ENCODE measurements around the gene ALOXE3. TPM values are rescaled to one million over a fixed set of nuclear protein-coding genes. Genes with fewer than 3 reads are reported as not detected.

ALOXE3 gene
- total and polyA plus RNA-seq, 2 donors from 2014 or later = not detected

- no peak for DNase-seq
- Histone ChIP-seq H3K36me3 (ENCODE audit: control insufficient read depth in 2 of 3, insufficient read depth in 3 of 3, low read length in 3 of 3) (no peaks in the 10 kb centered on the region), H3K27me3 (ENCODE audit: control insufficient read depth, insufficient read depth, low read length) (no peaks in the 10 kb centered on the region), H3K4me1 (ENCODE audit: control insufficient read depth in 2 of 3, insufficient read depth in 2 of 3, low read depth in 1 of 3, low read length in 3 of 3) (peaks cover 0 to 3% (median 0%) of the 10 kb centered on the region in 3 donors), H3K4me3 (ENCODE audit: low read length in 3 of 3) (no peak overlapping the region), H3K27ac (ENCODE audit: low read depth in 2 of 2, low read length in 2 of 2) (no peak overlapping the region), H3K9ac (ENCODE audit: low read length in 3 of 3) (no peak overlapping the region), H3K9me3 (ENCODE audit: control insufficient read depth in 2 of 3, insufficient read depth in 1 of 3, low read length in 3 of 3) (no peaks in the 10 kb centered on the region)
- no peak for FAIRE-seq
- no peak for TF ChIP-seq CTCF (IDR thresholded peaks at IDR 0.05; ENCODE audit: borderline replicate concordance, extremely low read depth, insufficient read depth)
- intact Hi-C loops (cut with DNase I) = no loop called here
Observed at GRCh38 chr17:8131844-8132441, 13.6 kb upstream of the ALOXE3 start.

GRCh38 chr17:8128125-8128784 is 9.9 kb upstream of the ALOXE3 start:
- Histone ChIP-seq H3K4me1 (ENCODE audit: control insufficient read depth in 2 of 3, insufficient read depth in 2 of 3, low read depth in 1 of 3, low read length in 3 of 3) (peaks cover 3 to 26% (median 17%) of the 10 kb centered on the region in 3 donors), H3K27me3 (ENCODE audit: control insufficient read depth, insufficient read depth, low read length) (peaks cover 11% of the 10 kb centered on the region), H3K9ac (ENCODE audit: low read length in 3 of 3) (no peak overlapping the region), H3K9me3 (ENCODE audit: control insufficient read depth in 2 of 3, insufficient read depth in 1 of 3, low read length in 3 of 3) (no peaks in the 10 kb centered on the region), H3K36me3 (ENCODE audit: control insufficient read depth in 2 of 3, insufficient read depth in 3 of 3, low read length in 3 of 3) (no peaks in the 10 kb centered on the region), H3K4me3 (ENCODE audit: low read length in 3 of 3) (no peak overlapping the region), H3K27ac (ENCODE audit: low read depth in 2 of 2, low read length in 2 of 2) (no peak overlapping the region)
- FAIRE-seq = no peak
- intact Hi-C loops (cut with DNase I) = loop anchor here (10.0 kb wide), 1 partner anchor 57 kb away; no protein-coding TSS in a partner anchor
- TF ChIP-seq CTCF (IDR thresholded peaks at IDR 0.05; ENCODE audit: borderline replicate concordance, extremely low read depth, insufficient read depth) = no peak
- no peak for DNase-seq

GRCh38 chr17:8126491-8127066 is 8.3 kb upstream of the ALOXE3 start:
- H3K27me3 ChIP-seq (ENCODE audit: control insufficient read depth, insufficient read depth, low read length) = peaks cover 18% of the 10 kb centered on the region
- no peaks in the 10 kb centered on the region for H3K9me3 ChIP-seq (ENCODE audit: control insufficient read depth in 2 of 3, insufficient read depth in 1 of 3, low read length in 3 of 3)
- no peak overlapping the region for H3K27ac ChIP-seq (ENCODE audit: low read depth in 2 of 2, low read length in 2 of 2)
- H3K9ac ChIP-seq (ENCODE audit: low read length in 3 of 3) = peak overlapping the region; percentile 37 to 65 (median 62)
- FAIRE-seq = no peak
- peak overlapping the region; percentile 79 to 86 (median 80) for H3K4me3 ChIP-seq (ENCODE audit: low read length in 3 of 3)
- no peak for TF ChIP-seq CTCF (IDR thresholded peaks at IDR 0.05; ENCODE audit: borderline replicate concordance, extremely low read depth, insufficient read depth)
- intact Hi-C loops (cut with DNase I) = loop anchor here (10.0 kb wide), 1 partner anchor 58 kb away; no protein-coding TSS in a partner anchor
- H3K36me3 ChIP-seq (ENCODE audit: control insufficient read depth in 2 of 3, insufficient read depth in 3 of 3, low read length in 3 of 3) = no peaks in the 10 kb centered on the region
- H3K4me1 ChIP-seq (ENCODE audit: control insufficient read depth in 2 of 3, insufficient read depth in 2 of 3, low read depth in 1 of 3, low read length in 3 of 3) = peaks cover 3 to 40% (median 21%) of the 10 kb centered on the region in 3 donors
- DNase-seq = peak in 4 of 5 donors; percentile 55 to 78 (median 69)
